WTC11 (cell line): ENCODE results near the gene GINM1. TPM values are rescaled to one million over a fixed set of nuclear protein-coding genes. Genes with fewer than 3 reads are reported as not detected.

Experiments
- ATAC-seq: fragments of 200-7000 bp; cut with Tn5 transposase; 2 replicates; pipeline ENCODE4 v1.10.0; 2021; ENCODE audit warnings: mild to moderate bottlenecking, moderate library complexity
- CTCF ChIA-PET: fragments of 300-600 bp; sonication (Branson Sonifier 250); formaldehyde crosslinking; loops from one replicate; lab custom pipeline; 2021; ENCODE audit warnings: antibody characterized with exemption; lab: Charles Lee
- POLR2A ChIA-PET: fragments of 350-600 bp; sonication (Branson Sonifier 250); formaldehyde crosslinking; loops from one replicate; lab custom pipeline; 2021; ENCODE audit warnings: antibody characterized with exemption; lab: Charles Lee
- DNase-seq: peaks from one replicate; pipeline ENCODE4 v3.0.0; 2021; ENCODE audit warnings: low spot score
- H3K27ac Mint-ChIP-seq: 2 replicates; pipeline ENCODE4 v1.8.0; 2021; ENCODE audit warnings: mixed read lengths
- H3K27me3 Mint-ChIP-seq: 2 replicates; pipeline ENCODE4 v1.8.0; 2021; ENCODE audit warnings: low read depth, mild to moderate bottlenecking, moderate library complexity, mixed read lengths
- H3K36me3 Mint-ChIP-seq: 2 replicates; pipeline ENCODE4 v1.8.0; 2021; ENCODE audit warnings: mixed read lengths
- H3K4me1 Mint-ChIP-seq: 2 replicates; pipeline ENCODE4 v1.8.0; 2022; ENCODE audit warnings: mixed read lengths
- H3K4me3 Mint-ChIP-seq: 2 replicates; pipeline ENCODE4 v1.8.0; 2021; ENCODE audit warnings: mild to moderate bottlenecking, moderate library complexity, mixed read lengths
- H3K9me3 Mint-ChIP-seq: 2 replicates; pipeline ENCODE4 v1.8.0; 2021; ENCODE audit warnings: mixed read lengths
- ATF1 ChIP-seq: sonication (generic); formaldehyde crosslinking; IDR thresholded peaks from 2 replicates; pipeline ENCODE4 v1.8.1; 2023; ENCODE audit warnings: mild to moderate bottlenecking, moderate library complexity, missing genetic modification reagents
- CBFB ChIP-seq: sonication (generic); formaldehyde crosslinking; IDR thresholded peaks from 2 replicates; pipeline ENCODE4 v1.8.1; 2022; ENCODE audit warnings: mild to moderate bottlenecking, low read depth, missing genetic modification reagents
- CREB1 ChIP-seq: sonication (generic); formaldehyde crosslinking; IDR thresholded peaks from 2 replicates; pipeline ENCODE4 v1.8.0; 2023; ENCODE audit warnings: mild to moderate bottlenecking, missing genetic modification reagents
- ERG ChIP-seq: fragments of 250-450 bp; sonication (Bioruptor Pico); IDR thresholded peaks from 2 replicates; pipeline ENCODE4 v1.8.0; 2021; ENCODE audit warnings: mild to moderate bottlenecking
- GABPB1 ChIP-seq: sonication (generic); formaldehyde crosslinking; IDR thresholded peaks from 2 replicates; pipeline ENCODE4 v1.8.1; 2023; ENCODE audit warnings: mild to moderate bottlenecking, missing genetic modification reagents
- GTF2I ChIP-seq: fragments of 250-450 bp; sonication (Bioruptor Pico); conservative IDR thresholded peaks from 2 replicates; pipeline ENCODE4 v1.4.0; 2021; ENCODE audit warnings: mild to moderate bottlenecking
- JUN ChIP-seq: sonication (generic); formaldehyde crosslinking; IDR thresholded peaks from 2 replicates; pipeline ENCODE4 v1.8.0; 2023; ENCODE audit warnings: mild to moderate bottlenecking, missing genetic modification reagents
- KAT7 ChIP-seq: sonication (generic); formaldehyde crosslinking; IDR thresholded peaks from 2 replicates; pipeline ENCODE4 v1.8.1; 2023; ENCODE audit warnings: missing genetic modification reagents, mild to moderate bottlenecking, borderline replicate concordance
- MAX ChIP-seq: sonication (generic); formaldehyde crosslinking; IDR thresholded peaks from 2 replicates; pipeline ENCODE4 v1.8.0; 2022; ENCODE audit warnings: mild to moderate bottlenecking, missing genetic modification reagents
- MXD4 ChIP-seq: fragments of 250-450 bp; sonication (Bioruptor Pico); IDR thresholded peaks from 2 replicates; pipeline ENCODE4 v1.8.0; 2021; ENCODE audit warnings: mild to moderate bottlenecking, moderate library complexity, borderline replicate concordance
- NFE2L1 ChIP-seq: sonication (generic); formaldehyde crosslinking; IDR thresholded peaks from 2 replicates; pipeline ENCODE4 v1.8.1; 2023; ENCODE audit warnings: missing genetic modification reagents
- NFYB ChIP-seq: sonication (generic); formaldehyde crosslinking; conservative IDR thresholded peaks from 2 replicates; pipeline ENCODE4 v1.8.0; 2022; ENCODE audit warnings: low read depth, missing genetic modification reagents
- NR2C2 ChIP-seq: sonication (generic); formaldehyde crosslinking; IDR thresholded peaks from 2 replicates; pipeline ENCODE4 v1.8.0; 2022; ENCODE audit warnings: mild to moderate bottlenecking, missing genetic modification reagents
- PRRX2 ChIP-seq: fragments of 250-450 bp; sonication (Bioruptor Pico); IDR thresholded peaks from 2 replicates; pipeline ENCODE4 v1.8.0; 2021; ENCODE audit warnings: mild to moderate bottlenecking
- TCF7 ChIP-seq: sonication (generic); formaldehyde crosslinking; IDR thresholded peaks from 2 replicates; pipeline ENCODE4 v1.8.0; 2022; ENCODE audit warnings: mild to moderate bottlenecking, low read depth, missing genetic modification reagents, moderate library complexity
- TEAD1 ChIP-seq: sonication (generic); formaldehyde crosslinking; IDR thresholded peaks from 2 replicates; pipeline ENCODE4 v1.8.0; 2022; ENCODE audit warnings: mild to moderate bottlenecking, missing genetic modification reagents
- USF2 ChIP-seq: sonication (generic); formaldehyde crosslinking; IDR thresholded peaks from 2 replicates; pipeline ENCODE4 v1.8.1; 2023; ENCODE audit warnings: mild to moderate bottlenecking, missing genetic modification reagents, moderate library complexity
- ZNF121 ChIP-seq: sonication (generic); formaldehyde crosslinking; IDR thresholded peaks from 2 replicates; pipeline ENCODE4 v1.8.0; 2023; ENCODE audit warnings: missing genetic modification reagents
- ZNF232 ChIP-seq: sonication (generic); formaldehyde crosslinking; IDR thresholded peaks from 2 replicates; pipeline ENCODE4 v1.8.0; 2022; ENCODE audit warnings: mild to moderate bottlenecking, missing genetic modification reagents
- ZNF281 ChIP-seq: sonication (generic); formaldehyde crosslinking; IDR thresholded peaks from 2 replicates; pipeline ENCODE4 v1.8.0; 2023; ENCODE audit warnings: mild to moderate bottlenecking, missing genetic modification reagents
- ZNF317 ChIP-seq: sonication (generic); formaldehyde crosslinking; IDR thresholded peaks from 2 replicates; pipeline ENCODE4 v1.8.1; 2023; ENCODE audit warnings: low read depth, mild to moderate bottlenecking, moderate library complexity, missing genetic modification reagents, borderline replicate concordance
- ZNF423 ChIP-seq: fragments of 250-450 bp; sonication (Bioruptor Pico); IDR thresholded peaks from 2 replicates; pipeline ENCODE4 v2.1.2; 2022; ENCODE audit warnings: mild to moderate bottlenecking, moderate library complexity
- total RNA-seq: library from RNA; stranded (reverse); gene quantifications from 3 replicates; pipeline ENCODE4 v1.2.3, GENCODE V29; 2021
- TF ChIP-seq, protein P1 (sequence below): sonication (generic); formaldehyde crosslinking; IDR thresholded peaks from 2 replicates; pipeline ENCODE4 v1.8.1; 2023; ENCODE audit warnings: mild to moderate bottlenecking, missing genetic modification reagents, moderate library complexity
- TF ChIP-seq, protein P2 (sequence below): sonication (generic); formaldehyde crosslinking; IDR thresholded peaks from 2 replicates; pipeline ENCODE4 v1.8.0; 2022; ENCODE audit warnings: missing genetic modification reagents
- TF ChIP-seq, protein P3 (sequence below): sonication (generic); formaldehyde crosslinking; IDR thresholded peaks from 2 replicates; pipeline ENCODE4 v1.8.1; 2022; ENCODE audit warnings: missing genetic modification reagents, borderline replicate concordance
- TF ChIP-seq, protein P4 (sequence below): sonication (generic); formaldehyde crosslinking; IDR thresholded peaks from 2 replicates; pipeline ENCODE4 v1.8.0; 2022; ENCODE audit warnings: mild to moderate bottlenecking, missing genetic modification reagents

The GINM1 gene
- total RNA-seq, 1 experiment from 2014 or later: 16.8 TPM

DNA sequence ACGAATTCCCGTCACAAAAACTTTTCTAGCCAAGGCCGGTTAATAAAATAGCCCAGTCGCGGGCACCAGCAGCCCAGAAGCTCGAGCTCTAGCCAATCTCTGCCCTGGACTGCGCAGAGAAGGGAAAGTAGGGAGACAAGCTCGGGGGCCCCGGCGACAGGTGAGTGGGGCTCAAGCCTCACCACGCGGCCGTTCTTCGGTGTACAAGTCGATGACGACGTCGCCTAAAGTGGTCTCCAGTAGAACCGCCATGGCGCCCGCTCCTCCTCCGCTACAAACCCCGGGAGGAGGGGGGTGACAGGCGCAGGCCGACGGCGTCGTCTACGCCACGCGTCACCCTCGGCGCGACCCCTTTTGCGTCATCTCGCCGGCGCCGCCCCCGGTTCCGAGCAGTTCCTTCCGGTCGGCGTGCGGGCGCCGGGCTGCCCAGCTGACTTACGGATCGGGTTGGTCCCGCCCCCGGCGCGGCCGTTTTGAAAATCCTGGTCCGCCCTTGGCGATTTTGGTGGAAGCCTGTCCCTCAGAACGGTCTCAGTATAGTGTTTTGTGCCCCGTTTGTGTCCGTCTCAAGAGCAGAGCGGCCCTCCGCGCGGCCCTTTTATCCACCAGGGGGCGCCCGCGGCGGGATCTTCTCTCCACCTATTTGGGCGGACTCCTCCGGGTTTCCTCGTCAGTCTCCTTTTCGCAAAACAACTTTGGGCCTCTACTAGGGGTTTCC is 20.3 kb upstream of the GINM1 start, which contains the start of gene PPIL4:
Gene PPIL4 (minus strand): TSS at position 290 of the 718 bp plus-strand sequence. CDS start 38 bp downstream, at position 252.
- Mint-ChIP-seq H3K9me3 (no peaks in the 10 kb centered on the region), H3K36me3 (0 out of 2 replicates have a peak, but pooled peaks cover under 1% of the 10 kb centered on the region), H3K27ac (peak within 1 kb of the TSS; percentile 97), H3K27me3 (peaks cover 20% of the 10 kb centered on the region), H3K4me3 (peak within 1 kb of the TSS; percentile 97), H3K4me1 (peaks cover 9% of the 10 kb centered on the region)
- ATAC-seq (peak; percentile 86), DNase-seq (peak; percentile 95)
- POLR2A ChIA-PET: interaction anchor here (0.9 kb wide), 1 partner anchor 20 kb away, joined by 3 read pairs; no protein-coding TSS in a partner anchor
- CTCF ChIA-PET: interaction anchor here (0.5 to 1.8 kb wide), 8 partner anchors 9 to 330 kb away, joined by 3 to 9 read pairs (median 4); partner anchors contain the start of gene GINM1
- TF ChIP-seq NFE2L1 (no peak), ZNF121 (CRISPR knock-in tag) (no peak), NR2C2 (CRISPR knock-in tag) (no peak), TEAD1 (CRISPR knock-in tag) (peak; percentile 89), TCF7 (CRISPR knock-in tag) (no peak), GTF2I (no peak), ERG (no peak), JUN (CRISPR knock-in tag) (no peak; the same call in 1 of the 2 replicates), USF2 (CRISPR knock-in tag) (no peak; the same call in none of the 2 replicates), ZNF281 (CRISPR knock-in tag) (0 out of 2 replicates have a peak, but pooled peaks have one; percentile 61), GABPB1 (peak; percentile 89), ZNF232 (no peak), MXD4 (CRISPR knock-in tag) (no peak), ATF1 (CRISPR knock-in tag) (peak; percentile 98), CBFB (CRISPR knock-in tag) (no peak), ZNF317 (CRISPR knock-in tag) (no peak), PRRX2 (CRISPR knock-in tag) (no peak), MAX (CRISPR knock-in tag) (peak; percentile 81), KAT7 (CRISPR knock-in tag) (0 out of 2 replicates have a peak, but pooled peaks have one; percentile 48), NFYB (CRISPR knock-in tag) (no peak), CREB1 (CRISPR knock-in tag) (peak; percentile 95), ZNF423 (CRISPR knock-in tag) (no peak)
- TF ChIP-seq, protein P1, sequence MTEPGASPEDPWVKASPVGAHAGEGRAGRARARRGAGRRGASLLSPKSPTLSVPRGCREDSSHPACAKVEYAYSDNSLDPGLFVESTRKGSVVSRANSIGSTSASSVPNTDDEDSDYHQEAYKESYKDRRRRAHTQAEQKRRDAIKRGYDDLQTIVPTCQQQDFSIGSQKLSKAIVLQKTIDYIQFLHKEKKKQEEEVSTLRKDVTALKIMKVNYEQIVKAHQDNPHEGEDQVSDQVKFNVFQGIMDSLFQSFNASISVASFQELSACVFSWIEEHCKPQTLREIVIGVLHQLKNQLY: no peak
- TF ChIP-seq, protein P2, sequence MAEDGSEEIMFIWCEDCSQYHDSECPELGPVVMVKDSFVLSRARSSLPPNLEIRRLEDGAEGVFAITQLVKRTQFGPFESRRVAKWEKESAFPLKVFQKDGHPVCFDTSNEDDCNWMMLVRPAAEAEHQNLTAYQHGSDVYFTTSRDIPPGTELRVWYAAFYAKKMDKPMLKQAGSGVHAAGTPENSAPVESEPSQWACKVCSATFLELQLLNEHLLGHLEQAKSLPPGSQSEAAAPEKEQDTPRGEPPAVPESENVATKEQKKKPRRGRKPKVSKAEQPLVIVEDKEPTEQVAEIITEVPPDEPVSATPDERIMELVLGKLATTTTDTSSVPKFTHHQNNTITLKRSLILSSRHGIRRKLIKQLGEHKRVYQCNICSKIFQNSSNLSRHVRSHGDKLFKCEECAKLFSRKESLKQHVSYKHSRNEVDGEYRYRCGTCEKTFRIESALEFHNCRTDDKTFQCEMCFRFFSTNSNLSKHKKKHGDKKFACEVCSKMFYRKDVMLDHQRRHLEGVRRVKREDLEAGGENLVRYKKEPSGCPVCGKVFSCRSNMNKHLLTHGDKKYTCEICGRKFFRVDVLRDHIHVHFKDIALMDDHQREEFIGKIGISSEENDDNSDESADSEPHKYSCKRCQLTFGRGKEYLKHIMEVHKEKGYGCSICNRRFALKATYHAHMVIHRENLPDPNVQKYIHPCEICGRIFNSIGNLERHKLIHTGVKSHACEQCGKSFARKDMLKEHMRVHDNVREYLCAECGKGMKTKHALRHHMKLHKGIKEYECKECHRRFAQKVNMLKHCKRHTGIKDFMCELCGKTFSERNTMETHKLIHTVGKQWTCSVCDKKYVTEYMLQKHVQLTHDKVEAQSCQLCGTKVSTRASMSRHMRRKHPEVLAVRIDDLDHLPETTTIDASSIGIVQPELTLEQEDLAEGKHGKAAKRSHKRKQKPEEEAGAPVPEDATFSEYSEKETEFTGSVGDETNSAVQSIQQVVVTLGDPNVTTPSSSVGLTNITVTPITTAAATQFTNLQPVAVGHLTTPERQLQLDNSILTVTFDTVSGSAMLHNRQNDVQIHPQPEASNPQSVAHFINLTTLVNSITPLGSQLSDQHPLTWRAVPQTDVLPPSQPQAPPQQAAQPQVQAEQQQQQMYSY: no peak
- TF ChIP-seq, protein P3, sequence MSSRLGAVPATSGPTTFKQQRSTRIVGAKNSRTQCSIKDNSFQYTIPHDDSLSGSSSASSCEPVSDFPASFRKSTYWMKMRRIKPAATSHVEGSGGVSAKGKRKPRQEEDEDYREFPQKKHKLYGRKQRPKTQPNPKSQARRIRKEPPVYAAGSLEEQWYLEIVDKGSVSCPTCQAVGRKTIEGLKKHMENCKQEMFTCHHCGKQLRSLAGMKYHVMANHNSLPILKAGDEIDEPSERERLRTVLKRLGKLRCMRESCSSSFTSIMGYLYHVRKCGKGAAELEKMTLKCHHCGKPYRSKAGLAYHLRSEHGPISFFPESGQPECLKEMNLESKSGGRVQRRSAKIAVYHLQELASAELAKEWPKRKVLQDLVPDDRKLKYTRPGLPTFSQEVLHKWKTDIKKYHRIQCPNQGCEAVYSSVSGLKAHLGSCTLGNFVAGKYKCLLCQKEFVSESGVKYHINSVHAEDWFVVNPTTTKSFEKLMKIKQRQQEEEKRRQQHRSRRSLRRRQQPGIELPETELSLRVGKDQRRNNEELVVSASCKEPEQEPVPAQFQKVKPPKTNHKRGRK (CRISPR knock-in tag): no peak
- TF ChIP-seq, protein P4, sequence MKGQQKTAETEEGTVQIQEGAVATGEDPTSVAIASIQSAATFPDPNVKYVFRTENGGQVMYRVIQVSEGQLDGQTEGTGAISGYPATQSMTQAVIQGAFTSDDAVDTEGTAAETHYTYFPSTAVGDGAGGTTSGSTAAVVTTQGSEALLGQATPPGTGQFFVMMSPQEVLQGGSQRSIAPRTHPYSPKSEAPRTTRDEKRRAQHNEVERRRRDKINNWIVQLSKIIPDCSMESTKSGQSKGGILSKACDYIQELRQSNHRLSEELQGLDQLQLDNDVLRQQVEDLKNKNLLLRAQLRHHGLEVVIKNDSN (CRISPR knock-in tag): peak; percentile 67
